Measurements from ENCODE around the gene UPF2. TPM values are rescaled to one million over a fixed set of nuclear protein-coding genes. Genes with fewer than 3 reads are reported as not detected.

The UPF2 gene
- total and polyA plus RNA-seq, 2 of the 4 experiments (the other 2 are of a cell fraction), result 9.2 to 14.3 TPM

- no peak overlapping the region for H3K23ac ChIP-seq (ENCODE audit: low read depth, low read length)
- H3K36me3 ChIP-seq (ENCODE audit: control insufficient read depth, insufficient read depth, low read length), result no peaks in the 10 kb centered on the region
- TF ChIP-seq MXI1 (IDR thresholded peaks at IDR 0.05; ENCODE audit: borderline replicate concordance, low read depth, low read length) (no peak), NFE2L2 (IDR thresholded peaks at IDR 0.05; ENCODE audit: low read depth, low read length) (no peak), POLR2A (IDR thresholded peaks at IDR 0.05; ENCODE audit: low read depth, low read length) (no peak), FOS (IDR thresholded peaks at IDR 0.05; ENCODE audit: low read depth, low read length) (no peak), MAZ (IDR thresholded peaks at IDR 0.05; ENCODE audit: borderline replicate concordance, low read depth, low read length) (no peak), RFX5 (IDR thresholded peaks at IDR 0.05; ENCODE audit: low read depth, low read length) (no peak), SMC3 (IDR thresholded peaks at IDR 0.05; ENCODE audit: low read depth, low read length) (no peak), BHLHE40 (IDR thresholded peaks at IDR 0.05; ENCODE audit: low read depth, low read length) (no peak), ELK1 (IDR thresholded peaks at IDR 0.05; ENCODE audit: borderline replicate concordance, low read depth, low read length) (no peak), USF2 (IDR thresholded peaks at IDR 0.05; ENCODE audit: low read depth, low read length) (no peak), RCOR1 (IDR thresholded peaks at IDR 0.05; ENCODE audit: insufficient replicate concordance, low read length) (no peak)
- ChIA-PET CTCF (no interaction called here), POLR2A (ENCODE audit: unreplicated experiment) (no interaction called here)
- no peaks in the 10 kb centered on the region for H3K79me1 ChIP-seq (ENCODE audit: low read depth in 1 of 2, low read length in 2 of 2)
- no peak overlapping the region for H2BK15ac ChIP-seq (ENCODE audit: low read depth, low read length)
- no peak overlapping the region for H3K9ac ChIP-seq (ENCODE audit: low read depth, low read length)
- H3K9me1 ChIP-seq (ENCODE audit: insufficient read depth, low read length), result no peaks in the 10 kb centered on the region
- in situ Hi-C loops (cut with MboI; ENCODE audit: low sequenced_read_pairs), result no loop called here
- no peak overlapping the region for H3K4me3 ChIP-seq (ENCODE audit: insufficient read depth, low read depth, low read length)
- H3K9me3 ChIP-seq (ENCODE audit: control insufficient read depth, insufficient read depth, low read length), result no peaks in the 10 kb centered on the region
- H2BK5ac ChIP-seq (ENCODE audit: low read depth, low read length, poor library complexity, severe bottlenecking), result no peak overlapping the region
- dilution Hi-C loops (cut with HindIII; ENCODE audit: low sequenced_read_pairs, unreplicated experiment), result no loop called here
- H2AK5ac ChIP-seq (ENCODE audit: low read depth, low read length), result no peak overlapping the region
- no peak overlapping the region for H4K8ac ChIP-seq (ENCODE audit: low read depth in 2 of 2, low read length in 2 of 2)
- H2AFZ ChIP-seq (replicated peaks; ENCODE audit: low read length, poor library complexity), result no peak overlapping the region
- ATAC-seq (ENCODE audit: low read depth) (no peak), DNase-seq (no peak)
- no peak overlapping the region for H3K56ac ChIP-seq (ENCODE audit: extremely low read depth, insufficient read depth, low read length)
- intact Hi-C loops (cut with micrococcal nuclease), result no loop called here
- BruUV-seq (replicated peaks), result no TSS peak
- H4K5ac ChIP-seq (ENCODE audit: low read depth, low read length), result no peak overlapping the region
- H3K18ac ChIP-seq (ENCODE audit: low read depth, low read length), result no peak overlapping the region
- no peak overlapping the region for H2BK20ac ChIP-seq (ENCODE audit: low read depth, low read length)
- no peaks in the 10 kb centered on the region; the same call in 1 of the 2 replicates for H3K27me3 ChIP-seq (ENCODE audit: control insufficient read depth, insufficient read depth, low read length)
- no peak overlapping the region for H3K27ac ChIP-seq (ENCODE audit: insufficient read depth, low read length)
- no peaks in the 10 kb centered on the region for H4K20me1 ChIP-seq (ENCODE audit: insufficient read depth, low read length)
- H2BK120ac ChIP-seq (ENCODE audit: low read depth, low read length), result no peak overlapping the region
- no peak overlapping the region for H3K14ac ChIP-seq (replicated peaks; ENCODE audit: low read depth, low read length)
- 75% methylated on average over 6 of the region's 18 CpGs; no CpG with 5 or more reads in 1 of the 2 experiments for WGBS, 2 experiments (ENCODE audit: extremely low coverage in 2 of 2, insufficient read length in 1 of 2)
- H3K4ac ChIP-seq (ENCODE audit: low read depth, low read length), result no peak overlapping the region
- no peak overlapping the region for H3K4me2 ChIP-seq (ENCODE audit: low read depth, low read length)
- no peak overlapping the region for H2AK9ac ChIP-seq (replicated peaks; ENCODE audit: low read depth, low read length, poor library complexity)
- no peak overlapping the region for H4K91ac ChIP-seq (ENCODE audit: insufficient read depth, low read depth, low read length)
- no peaks in the 10 kb centered on the region for H3K4me1 ChIP-seq (ENCODE audit: control insufficient read depth, insufficient read depth, low read length)
Measured at GRCh38 chr10:11907914-11908313, 134.7 kb downstream of the UPF2 start.
